Neural progenitor cell (in vitro differentiated cells): ENCODE results near the gene TLN1. TPM values are rescaled to one million over a fixed set of nuclear protein-coding genes. Genes with fewer than 3 reads are reported as not detected.

Source experiments
- DNase-seq: peaks from one replicate; pipeline ENCODE4 v3.0.0-alpha.2; 2016; ENCODE audit warnings: low spot score
- H2AFZ ChIP-seq: fragments of 200-600 bp; sonication (generic); replicated peaks from 2 replicates; pipeline ENCODE4 v1.6.1; 2016; ENCODE audit warnings: antibody characterized with exemption
- H3F3A ChIP-seq: fragments of 200-600 bp; sonication (generic); 2 replicates; pipeline ENCODE4 v1.6.1; 2016; ENCODE audit warnings: antibody characterized with exemption, low read depth
- H3K27ac ChIP-seq: fragments of 200-600 bp; sonication (generic); 2 replicates; pipeline ENCODE4 v1.5.1; 2016; ENCODE audit warnings: mild to moderate bottlenecking
- H3K27me3 ChIP-seq: fragments of 200-600 bp; sonication (generic); 2 replicates; pipeline ENCODE4 v1.6.1; 2016; ENCODE audit warnings: mild to moderate bottlenecking, moderate library complexity
- H3K36me3 ChIP-seq: fragments of 200-600 bp; sonication (generic); 2 replicates; pipeline ENCODE4 v1.5.1; 2016
- H3K4me1 ChIP-seq: fragments of 200-600 bp; sonication (generic); 2 replicates; pipeline ENCODE4 v1.6.1; 2016; ENCODE audit warnings: mixed run types
- H3K4me2 ChIP-seq: fragments of 200-600 bp; sonication (generic); 2 replicates; pipeline ENCODE4 v1.6.1; 2016
- H3K4me3 ChIP-seq: fragments of 200-600 bp; sonication (generic); 2 replicates; pipeline ENCODE4 v1.5.1; 2016
- H3K79me2 ChIP-seq: fragments of 200-600 bp; sonication (generic); 2 replicates; pipeline ENCODE4 v1.6.1; 2016; ENCODE audit warnings: low read depth
- H3K9ac ChIP-seq: fragments of 200-600 bp; sonication (generic); 2 replicates; pipeline ENCODE4 v1.6.1; 2016
- H3K9me3 ChIP-seq: fragments of 200-600 bp; sonication (generic); 2 replicates; pipeline ENCODE4 v1.5.1; 2016; ENCODE audit warnings: low read depth
- H4K20me1 ChIP-seq: fragments of 200-600 bp; sonication (generic); 2 replicates; pipeline ENCODE4 v1.6.1; 2016; ENCODE audit warnings: low read depth
- H3K27ac Mint-ChIP-seq: 3 replicates; pipeline ENCODE4 v1.8.0; 2021; ENCODE audit warnings: mixed read lengths
- H3K27me3 Mint-ChIP-seq: 2 replicates; pipeline ENCODE4 v1.8.0; 2022; ENCODE audit warnings: low read depth, mild to moderate bottlenecking, inconsistent platforms, moderate library complexity, mixed read lengths; ENCODE audit not compliant: insufficient read depth
- H3K36me3 Mint-ChIP-seq: 3 replicates; pipeline ENCODE4 v1.8.0; 2021; ENCODE audit warnings: mixed read lengths
- H3K4me1 Mint-ChIP-seq: 3 replicates; pipeline ENCODE4 v1.8.0; 2021; ENCODE audit warnings: mixed read lengths
- H3K4me3 Mint-ChIP-seq: 3 replicates; pipeline ENCODE4 v1.8.0; 2021; ENCODE audit warnings: mild to moderate bottlenecking, moderate library complexity, mixed read lengths
- H3K9me3 Mint-ChIP-seq: 3 replicates; pipeline ENCODE4 v1.8.0; 2020; ENCODE audit warnings: mixed read lengths
- CTCF ChIP-seq: fragments of 200-600 bp; sonication (generic); IDR thresholded peaks from 2 replicates; pipeline ENCODE4 v1.5.1; 2017; ENCODE audit warnings: antibody characterized with exemption, mild to moderate bottlenecking
- EZH2 ChIP-seq: fragments of 200-600 bp; sonication (generic); IDR thresholded peaks from 2 replicates; pipeline ENCODE4 v1.6.1; 2017; ENCODE audit warnings: antibody characterized with exemption, mild to moderate bottlenecking, moderate library complexity
- EZH2phosphoT487 ChIP-seq: fragments of 200-600 bp; sonication (generic); IDR thresholded peaks from 2 replicates; pipeline ENCODE4 v1.6.1; 2017; ENCODE audit warnings: antibody characterized with exemption
- total RNA-seq: library from RNA; depleted of rRNA; stranded (reverse); fragments of >200 nt; gene quantifications from 2 replicates; pipeline ENCODE4 v1.2.3, GENCODE V29; 2015; ENCODE audit warnings: low replicate concordance

Gene TLN1
- total RNA-seq, 1 donor from 2014 or later = 36.7 TPM

- Histone ChIP-seq H3K4me3 (no peak overlapping the region), H3K9ac (no peak overlapping the region), H4K20me1 (no peaks in the 10 kb centered on the region), H3K27me3 (no peaks in the 10 kb centered on the region), H2AFZ (no peak overlapping the region), H3K4me2 (no peak overlapping the region), H3K4me1 (no peaks in the 10 kb centered on the region), H3K9me3 (no peaks in the 10 kb centered on the region), H3K36me3 (no peaks in the 10 kb centered on the region), H3K79me2 (no peaks in the 10 kb centered on the region), H3F3A (no peaks in the 10 kb centered on the region), H3K27ac (no peak overlapping the region)
- TF ChIP-seq CTCF (no peak), EZH2phosphoT487 (no peak), EZH2 (no peak)
- Mint-ChIP-seq H3K9me3 (no peaks in the 10 kb centered on the region), H3K36me3 (peaks cover 51% of the 10 kb centered on the region), H3K4me3 (no peak overlapping the region), H3K27me3 (peaks cover 6% of the 10 kb centered on the region), H3K4me1 (no peaks in the 10 kb centered on the region), H3K27ac (no peak overlapping the region)
- no peak for DNase-seq
These were observed 13.1 kb downstream of the TLN1 start for GRCh38 chr9:35718721-35719511.

GRCh38 chr9:35717132-35717870 is 14.7 kb downstream of the TLN1 start:
- Histone ChIP-seq H4K20me1 (no peaks in the 10 kb centered on the region), H3K79me2 (no peaks in the 10 kb centered on the region)

DNA sequence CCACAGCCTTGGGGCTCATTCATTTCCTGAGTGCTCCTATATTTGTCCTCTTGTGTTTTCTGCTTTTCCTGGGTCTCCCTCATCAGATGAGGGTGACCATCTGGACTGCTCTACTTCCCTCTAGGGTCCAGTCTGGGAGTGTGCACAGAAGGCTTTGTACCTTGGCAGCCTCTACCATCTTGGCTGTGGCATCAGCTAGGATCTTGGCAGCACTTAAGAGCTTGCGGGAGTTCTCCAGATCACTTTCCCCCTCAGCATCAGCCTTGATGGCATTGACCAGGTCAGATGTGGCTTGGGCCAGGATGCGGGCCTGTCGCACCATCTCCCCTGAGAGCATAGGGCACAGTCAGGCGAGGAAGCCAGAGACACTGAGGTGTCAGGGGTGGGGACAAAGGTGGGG is 15.8 kb downstream of the TLN1 start:
- no peaks in the 10 kb centered on the region for H3K9me3 Mint-ChIP-seq
- H3K36me3 ChIP-seq = no peaks in the 10 kb centered on the region
- H3K27me3 Mint-ChIP-seq = peaks cover 6% of the 10 kb centered on the region
- no peak overlapping the region for H3K4me3 ChIP-seq
- no peak overlapping the region for H2AFZ ChIP-seq
- H3K79me2 ChIP-seq = no peaks in the 10 kb centered on the region
- H3K27ac Mint-ChIP-seq = no peak overlapping the region
- no peaks in the 10 kb centered on the region for H3K4me1 Mint-ChIP-seq
- H3K27ac ChIP-seq = no peak overlapping the region
- no peaks in the 10 kb centered on the region for H4K20me1 ChIP-seq
- no peak overlapping the region for H3K4me2 ChIP-seq
- no peaks in the 10 kb centered on the region for H3K27me3 ChIP-seq
- H3F3A ChIP-seq = no peaks in the 10 kb centered on the region
- no peak overlapping the region for H3K9ac ChIP-seq
- peaks cover 50% of the 10 kb centered on the region for H3K36me3 Mint-ChIP-seq
- no peak overlapping the region for H3K4me3 Mint-ChIP-seq
- TF ChIP-seq EZH2 = no peak
- no peak for TF ChIP-seq EZH2phosphoT487
- TF ChIP-seq CTCF = no peak
- no peak for DNase-seq
- H3K4me1 ChIP-seq = no peaks in the 10 kb centered on the region
- no peaks in the 10 kb centered on the region for H3K9me3 ChIP-seq

More at GRCh38 chr9:35717132-35717870, 14.7 kb downstream of the TLN1 start:
- Mint-ChIP-seq H3K27me3 (peaks cover 6% of the 10 kb centered on the region), H3K4me1 (no peaks in the 10 kb centered on the region), H3K27ac (no peak overlapping the region), H3K4me3 (no peak overlapping the region), H3K36me3 (peaks cover 52% of the 10 kb centered on the region), H3K9me3 (no peaks in the 10 kb centered on the region)
- Histone ChIP-seq H3F3A (no peaks in the 10 kb centered on the region), H2AFZ (no peak overlapping the region), H3K27ac (no peak overlapping the region), H3K9ac (no peak overlapping the region), H3K9me3 (no peaks in the 10 kb centered on the region), H3K36me3 (no peaks in the 10 kb centered on the region), H3K4me2 (no peak overlapping the region), H3K4me3 (no peak overlapping the region), H3K27me3 (no peaks in the 10 kb centered on the region), H3K4me1 (no peaks in the 10 kb centered on the region)
- TF ChIP-seq EZH2 = no peak
- no peak for TF ChIP-seq CTCF
- TF ChIP-seq EZH2phosphoT487 = no peak
- no peak for DNase-seq
